Adipose tissue (tissue), 3 donors: ENCODE measurements around the gene KRT39. TPM values are rescaled to one million over a fixed set of nuclear protein-coding genes. Genes with fewer than 3 reads are reported as not detected.
"Not testable (repeated sequence)": the region's sequence is repeated elsewhere in the genome, so short reads cannot be mapped to it uniquely, and the experiment has no call there.

Experiments used
- H3K27ac ChIP-seq: one replicate; pipeline ENCODE4 v1.5.1; 2013; ENCODE audit warnings: low read depth, low read length
- WGBS, 3 donors: extraction: QIAGEN DNeasy Blood & Tissue Kit; methylation state at CpG; one replicate each; pipeline ENCODE4 v1.1.7; 2013; 5-methylcytosine and 5-hydroxymethylcytosine counted together
- polyA plus RNA-seq, 3 donors: library from polyadenylated mRNA; stranded (reverse); fragments of 200-250 nt; gene quantifications; one replicate each; pipeline ENCODE4 v1.2.3, GENCODE V29; 2013
- donor health status: healthy with polysubstance abuse.
- donor health status: Bipolar disorder and iron deficiency.
- donor health status: healthy.

KRT39 gene
- polyA plus RNA-seq, 3 donors = 0.06 TPM; not detected in 2

- no peak overlapping the region for H3K27ac ChIP-seq
- 93 to 97% (median 96%) methylated on average over 2 of the region's 2 CpGs for WGBS, 3 donors
These were observed 15.6 kb downstream of the KRT39 start for GRCh38 chr17:40951011-40951622.

- no peak overlapping the region for H3K27ac ChIP-seq
- 78 to 86% (median 82%) methylated on average over 7 of the region's 7 CpGs for WGBS, 3 donors
These were observed 16.6 kb downstream of the KRT39 start for GRCh38 chr17:40950176-40950575.

- 22 to 42% (median 36%) methylated on average over 10 of the region's 10 CpGs for WGBS, 3 donors
- no peak overlapping the region for H3K27ac ChIP-seq
These were observed 17.3 kb downstream of the KRT39 start for GRCh38 chr17:40949418-40949817.

- WGBS, 3 donors = 67 to 76% (median 71%) methylated on average over 2 of the region's 2 CpGs
These were observed 18.8 kb downstream of the KRT39 start for GRCh38 chr17:40947929-40948328.

GRCh38 chr17:40945414-40945813, 21.3 kb downstream of the KRT39 start:
- WGBS, 3 donors = 43 to 89% (median 81%) methylated on average over 6 of the region's 6 CpGs
- no peak overlapping the region for H3K27ac ChIP-seq

More at GRCh38 chr17:40947929-40948328, 18.8 kb downstream of the KRT39 start:
- H3K27ac ChIP-seq = no peak overlapping the region

- 26 to 48% (median 42%) methylated on average over 1 of the region's 1 CpG for WGBS, 3 donors
- no peak overlapping the region for H3K27ac ChIP-seq
These were observed 22.2 kb downstream of the KRT39 start for GRCh38 chr17:40944531-40944930.

GRCh38 chr17:40942553-40942952, 24.2 kb downstream of the KRT39 start:
- WGBS, 3 donors = 59 to 77% (median 60%) methylated on average over 3 of the region's 3 CpGs
- no peak overlapping the region for H3K27ac ChIP-seq

- WGBS, 3 donors = 70 to 88% (median 79%) methylated on average over 6 of the region's 6 CpGs
These were observed 26.5 kb downstream of the KRT39 start for GRCh38 chr17:40940266-40940665.

GRCh38 chr17:40938981-40939380, 27.8 kb downstream of the KRT39 start:
- WGBS, 3 donors = 80 to 95% (median 93%) methylated on average over 3 of the region's 3 CpGs
- H3K27ac ChIP-seq = no peak overlapping the region

More at GRCh38 chr17:40940266-40940665, 26.5 kb downstream of the KRT39 start:
- no peak overlapping the region for H3K27ac ChIP-seq

- H3K27ac ChIP-seq = no peak within 1 kb of the TSS
- 27 to 53% (median 36%) methylated on average over 9 of the region's 9 CpGs for WGBS, 3 donors
These were observed 29.3 kb downstream of the KRT39 start, which contains the start of gene KRT23 for GRCh38 chr17:40937384-40937819. Gene KRT23, minus strand, starts transcription at chr17:40937646. Its CDS starts 1,043 bp downstream, at chr17:40936603.

GRCh38 chr17:40936976-40937375, 29.8 kb downstream of the KRT39 start:
- 32 to 81% (median 68%) methylated on average over 5 of the region's 5 CpGs for WGBS, 3 donors
- no peak overlapping the region for H3K27ac ChIP-seq

GRCh38 chr17:40936437-40936971, 30.2 kb downstream of the KRT39 start:
- H3K27ac ChIP-seq = no peak overlapping the region
- WGBS, 3 donors = 77 to 82% (median 81%) methylated on average over 19 of the region's 19 CpGs

GRCh38 chr17:40935624-40936023, 31.1 kb downstream of the KRT39 start:
- WGBS, 3 donors = 53 to 72% (median 58%) methylated on average over 3 of the region's 3 CpGs
- no peak overlapping the region for H3K27ac ChIP-seq

- 66 to 98% (median 76%) methylated on average over 2 of the region's 2 CpGs for WGBS, 3 donors
- no peak overlapping the region for H3K27ac ChIP-seq
These were observed 34.1 kb downstream of the KRT39 start for GRCh38 chr17:40932608-40933007.

- H3K27ac ChIP-seq = no peak overlapping the region
- WGBS, 3 donors = 65 to 75% (median 71%) methylated on average over 3 of the region's 3 CpGs
These were observed 35.4 kb downstream of the KRT39 start for GRCh38 chr17:40931311-40931710.

GRCh38 chr17:40926341-40926740, 40.4 kb downstream of the KRT39 start:
- H3K27ac ChIP-seq = no peak overlapping the region
- 77 to 87% (median 78%) methylated on average over 8 of the region's 8 CpGs for WGBS, 3 donors

- 38 to 49% (median 48%) methylated on average over 2 of the region's 2 CpGs for WGBS, 3 donors
These were observed 44.5 kb downstream of the KRT39 start for GRCh38 chr17:40922239-40922638.

GRCh38 chr17:40921026-40921425, 45.7 kb downstream of the KRT39 start:
- WGBS, 3 donors = 75 to 87% (median 84%) methylated on average over 2 of the region's 2 CpGs
- no peak overlapping the region for H3K27ac ChIP-seq

More at GRCh38 chr17:40922239-40922638, 44.5 kb downstream of the KRT39 start:
- H3K27ac ChIP-seq = no peak overlapping the region

- WGBS, 3 donors = 88 to 97% (median 95%) methylated on average over 2 of the region's 2 CpGs
- not testable (repeated sequence) for H3K27ac ChIP-seq
These were observed 49.6 kb downstream of the KRT39 start for GRCh38 chr17:40917116-40917515.

- H3K27ac ChIP-seq = no peak overlapping the region
- 41 to 52% (median 43%) methylated on average over 1 of the region's 1 CpG for WGBS, 3 donors
These were observed 50.4 kb downstream of the KRT39 start for GRCh38 chr17:40916366-40916765.
